IMR-90 (cell line): ENCODE results near the gene S100A2. TPM values are rescaled to one million over a fixed set of nuclear protein-coding genes. Genes with fewer than 3 reads are reported as not detected.

ENCODE experiments used
- ATAC-seq: fragments of 200-7000 bp; cut with Tn5 transposase; 2 replicates; pipeline ENCODE4 v1.9.1; 2020; ENCODE audit warnings: low read depth, mild to moderate bottlenecking, moderate library complexity
- BruUV-seq: library from RNA; stranded (reverse); fragments of 400-500 nt; replicated peaks from 2 replicates; lab custom pipeline; 2021; lab: Mats Ljungman, UMichigan
- CTCF ChIA-PET: fragments of 300-600 bp; formaldehyde crosslinking; extraction: SDS; loops from one replicate; lab custom pipeline; 2021; ENCODE audit warnings: antibody characterized with exemption; lab: Yijun Ruan, JAX
- POLR2A ChIA-PET: fragments of 300-600 bp; sonication (Branson Sonifier 250); formaldehyde crosslinking; loops from one replicate; lab custom pipeline; 2022; ENCODE audit warnings: antibody characterized with exemption; ENCODE audit not compliant: unreplicated experiment; lab: Charles Lee
- DNase-seq: peaks from one replicate; pipeline ENCODE4 v3.0.0; 2013
- H2AFZ ChIP-seq: replicated peaks from 2 replicates; pipeline ENCODE3; 2013; ENCODE audit warnings: low read length, mild to moderate bottlenecking; ENCODE audit not compliant: poor library complexity
- H2AK5ac ChIP-seq: 2 replicates; pipeline ENCODE4 v1.6.1; 2013; ENCODE audit warnings: low read depth, low read length, inconsistent platforms
- H2AK9ac ChIP-seq: replicated peaks from 2 replicates; pipeline ENCODE3; 2013; ENCODE audit warnings: mild to moderate bottlenecking, low read depth, low read length, moderate library complexity; ENCODE audit not compliant: poor library complexity
- H2BK120ac ChIP-seq: 2 replicates; pipeline ENCODE4 v1.6.1; 2013; ENCODE audit warnings: low read depth, low read length, inconsistent platforms
- H2BK15ac ChIP-seq: 3 replicates; pipeline ENCODE4 v1.6.1; 2013; ENCODE audit warnings: low read depth, low read length, inconsistent platforms
- H2BK20ac ChIP-seq: 2 replicates; pipeline ENCODE4 v1.6.1; 2013; ENCODE audit warnings: low read depth, mild to moderate bottlenecking, inconsistent platforms, low read length, moderate library complexity
- H2BK5ac ChIP-seq: 2 replicates; pipeline ENCODE4 v1.6.1; 2013; ENCODE audit warnings: mild to moderate bottlenecking, low read depth, low read length, inconsistent platforms; ENCODE audit not compliant: poor library complexity, severe bottlenecking
- H3K14ac ChIP-seq: replicated peaks from 2 replicates; pipeline ENCODE4 v1.6.1; 2013; ENCODE audit warnings: low read depth, low read length, inconsistent platforms
- H3K18ac ChIP-seq: 2 replicates; pipeline ENCODE4 v1.6.1; 2013; ENCODE audit warnings: low read depth, low read length, control low read depth
- H3K23ac ChIP-seq: 2 replicates; pipeline ENCODE4 v1.6.1; 2013; ENCODE audit warnings: low read depth, low read length, inconsistent platforms
- H3K27ac ChIP-seq: 2 replicates; pipeline ENCODE4 v1.5.1; 2013; ENCODE audit warnings: mild to moderate bottlenecking, control low read depth, low read length; ENCODE audit not compliant: insufficient read depth
- H3K27me3 ChIP-seq: 2 replicates; pipeline ENCODE4 v1.6.1; 2013; ENCODE audit warnings: low read length; ENCODE audit not compliant: control insufficient read depth, insufficient read depth
- H3K36me3 ChIP-seq: 2 replicates; pipeline ENCODE4 v1.6.1; 2013; ENCODE audit warnings: low read length, mixed read lengths; ENCODE audit not compliant: control insufficient read depth, insufficient read depth
- H3K4ac ChIP-seq: 2 replicates; pipeline ENCODE4 v1.6.1; 2013; ENCODE audit warnings: low read depth, low read length, inconsistent platforms
- H3K4me1 ChIP-seq: 2 replicates; pipeline ENCODE4 v1.6.1; 2013; ENCODE audit warnings: low read length, mixed read lengths; ENCODE audit not compliant: control insufficient read depth, insufficient read depth
- H3K4me2 ChIP-seq: 2 replicates; pipeline ENCODE4 v1.6.1; 2013; ENCODE audit warnings: low read depth, mild to moderate bottlenecking, control low read depth, low read length, moderate library complexity
- H3K4me3 ChIP-seq: 2 replicates; pipeline ENCODE4 v1.5.1; 2013; ENCODE audit warnings: low read depth, mild to moderate bottlenecking, control low read depth, low read length, moderate library complexity; ENCODE audit not compliant: insufficient read depth
- H3K56ac ChIP-seq: 2 replicates; pipeline ENCODE4 v1.6.1; 2013; ENCODE audit warnings: low read length, inconsistent platforms; ENCODE audit not compliant: insufficient read depth; ENCODE audit errors: extremely low read depth
- H3K79me1 ChIP-seq, 2 experiments: 2 replicates each; pipeline ENCODE4 v1.6.1; 2013; ENCODE audit warnings: low read length in 2 of 2, inconsistent platforms in 1 of 2, low read depth in 1 of 2
- H3K9ac ChIP-seq: 2 replicates; pipeline ENCODE4 v1.6.1; 2013; ENCODE audit warnings: low read depth, low read length, control low read depth
- H3K9me1 ChIP-seq: 2 replicates; pipeline ENCODE4 v1.6.1; 2013; ENCODE audit warnings: low read length, inconsistent platforms; ENCODE audit not compliant: insufficient read depth
- H3K9me3 ChIP-seq: 2 replicates; pipeline ENCODE4 v1.6.1; 2013; ENCODE audit warnings: low read length; ENCODE audit not compliant: control insufficient read depth, insufficient read depth
- H4K20me1 ChIP-seq: 2 replicates; pipeline ENCODE4 v1.6.1; 2013; ENCODE audit warnings: low read length, inconsistent platforms; ENCODE audit not compliant: insufficient read depth
- H4K5ac ChIP-seq: 2 replicates; pipeline ENCODE4 v1.6.1; 2013; ENCODE audit warnings: mild to moderate bottlenecking, low read depth, low read length, control low read depth
- H4K8ac ChIP-seq, 2 experiments: 2 replicates each; pipeline ENCODE4 v1.6.1; 2013; ENCODE audit warnings: low read depth in 2 of 2, low read length in 2 of 2, control low read depth in 1 of 2, inconsistent platforms in 1 of 2
- H4K91ac ChIP-seq: 2 replicates; pipeline ENCODE4 v1.6.1; 2013; ENCODE audit warnings: low read depth, low read length, inconsistent platforms; ENCODE audit not compliant: insufficient read depth
- CEBPB ChIP-seq: IDR thresholded peaks from 2 replicates; pipeline ENCODE4 v1.6.1; 2012; ENCODE audit warnings: low read depth, low read length, improper control_type of control experiment
- CHD1 ChIP-seq: IDR thresholded peaks from 2 replicates; pipeline ENCODE4 v1.6.1; 2012; ENCODE audit warnings: low read depth, low read length, improper control_type of control experiment
- CTCF ChIP-seq: conservative IDR thresholded peaks from 2 replicates; pipeline ENCODE4 v1.5.1; 2012; ENCODE audit warnings: mild to moderate bottlenecking, low read depth, low read length, improper control_type of control experiment
- FOS ChIP-seq: fragments of 150-350 bp; IDR thresholded peaks from 2 replicates; pipeline ENCODE4 v1.6.1; 2016; ENCODE audit warnings: low read depth, low read length
- MAFK ChIP-seq: IDR thresholded peaks from 2 replicates; pipeline ENCODE4 v1.6.1; 2012; ENCODE audit warnings: low read depth, low read length, improper control_type of control experiment
- MXI1 ChIP-seq: IDR thresholded peaks from 2 replicates; pipeline ENCODE4 v1.6.1; 2012; ENCODE audit warnings: low read depth, mild to moderate bottlenecking, low read length, moderate library complexity, borderline replicate concordance
- NFE2L2 ChIP-seq: fragments of 150-350 bp; IDR thresholded peaks from 2 replicates; pipeline ENCODE4 v1.6.1; 2016; ENCODE audit warnings: low read depth, mild to moderate bottlenecking, low read length
- RAD21 ChIP-seq: IDR thresholded peaks from 2 replicates; pipeline ENCODE4 v1.6.1; 2012; ENCODE audit warnings: low read length, improper control_type of control experiment
- RFX5 ChIP-seq: IDR thresholded peaks from 2 replicates; pipeline ENCODE4 v1.8.0; 2012; ENCODE audit warnings: low read depth, mild to moderate bottlenecking, low read length, moderate library complexity
- SMC3 ChIP-seq: fragments of 150-350 bp; IDR thresholded peaks from 2 replicates; pipeline ENCODE4 v1.6.1; 2016; ENCODE audit warnings: low read depth, mild to moderate bottlenecking, antibody characterized with exemption, low read length, moderate library complexity
- USF2 ChIP-seq: fragments of 150-350 bp; IDR thresholded peaks from 2 replicates; pipeline ENCODE4 v1.6.1; 2017; ENCODE audit warnings: mild to moderate bottlenecking, antibody characterized with exemption, low read length, low read depth
- WGBS, 2 experiments: methylation state at CpG; one replicate each; pipeline versions ENCODE4 v1.1.5 to v1.1.7; 2013; ENCODE audit warnings: missing lambda C conversion rate in 2 of 2; ENCODE audit not compliant: insufficient read length in 1 of 2; ENCODE audit errors: extremely low coverage in 2 of 2; 5-methylcytosine and 5-hydroxymethylcytosine counted together
- dilution Hi-C: fragments of 300-500 bp; cut with HindIII; formaldehyde crosslinking; loops from one replicate; pipeline ENCODE4 v1.14.3; 2018; ENCODE audit warnings: low sequenced_read_pairs; ENCODE audit not compliant: unreplicated experiment
- in situ Hi-C: fragments of 300-500 bp; cut with MboI; formaldehyde crosslinking; loops from 3 replicates; pipeline ENCODE4 v1.14.3; 2019; ENCODE audit warnings: low sequenced_read_pairs, inconsistent platforms, mixed read lengths
- intact Hi-C: fragments of 100-400 bp; cut with micrococcal nuclease; formaldehyde crosslinking; loops from 2 replicates; pipeline ENCODE4 v1.10.0; 2022
- polyA plus RNA-seq, 3 experiments: library from polyadenylated mRNA; depleted of rRNA; stranded (reverse); fragments of >200 nt; gene quantifications; 2 replicates each; pipeline ENCODE4 v1.2.3, GENCODE V29; 2012; ENCODE audit warnings: low replicate concordance in 1 of 3
- total RNA-seq: library from RNA; depleted of rRNA; stranded (reverse); fragments of >200 nt; gene quantifications from 2 replicates; pipeline ENCODE4 v1.2.3, GENCODE V29; 2012
- TF ChIP-seq, protein P1 (sequence below): fragments of 150-350 bp; IDR thresholded peaks from 2 replicates; pipeline ENCODE4 v1.6.1; 2016; ENCODE audit warnings: low read depth, mild to moderate bottlenecking, low read length, moderate library complexity, borderline replicate concordance

The S100A2 gene
- total and polyA plus RNA-seq, 2 of the 4 experiments (the other 2 are of a cell fraction), result 3.6 to 7.9 TPM

DNA sequence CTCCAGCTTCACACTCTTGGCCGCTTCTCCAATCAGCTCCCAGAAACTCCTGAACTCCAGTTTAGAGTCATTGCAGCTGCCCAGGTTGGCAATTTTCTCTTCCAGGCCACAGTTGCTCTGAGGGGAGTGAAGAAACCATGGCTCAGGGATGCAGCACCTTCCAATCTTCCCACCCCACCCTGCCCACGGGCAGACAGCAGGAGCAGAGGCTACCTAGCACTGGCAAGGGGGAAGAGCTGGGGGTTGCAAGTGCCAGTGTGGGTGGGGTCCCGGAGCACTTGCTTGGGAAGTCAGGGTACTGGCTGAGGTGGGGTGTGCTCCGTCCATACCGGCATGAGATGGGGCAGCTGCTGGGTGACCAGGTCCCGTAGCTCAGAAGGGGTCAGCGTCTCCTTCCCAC, 49.3 kb upstream of the S100A2 start:
- no peak overlapping the region for H3K4me2 ChIP-seq

More for the DNA sequence above, 49.3 kb upstream of the S100A2 start:
- ChIA-PET CTCF (interaction anchor here (1.0 to 3.3 kb wide), 4 partner anchors 12 to 46 kb away, joined by 3 to 18 read pairs (median 6); partner anchors contain the start of genes S100A1 and S100A13), POLR2A (interaction anchor here (1.2 kb wide), 1 partner anchor 12 kb away, joined by 6 read pairs; the partner anchor contains the start of gene S100A13)
- no peak for DNase-seq
- H4K8ac ChIP-seq, result no peak overlapping the region
- no peak overlapping the region for H3K23ac ChIP-seq
- no peak overlapping the region for H3K4ac ChIP-seq
- no peak overlapping the region; the same call in 1 of the 2 replicates for H2AK5ac ChIP-seq
- no TSS peak for BruUV-seq
- H3K4me3 ChIP-seq, result no peak overlapping the region
- intact Hi-C loops (no loop called here), in situ Hi-C loops (no loop called here), dilution Hi-C loops (no loop called here)
- no peak overlapping the region for H3K18ac ChIP-seq
- H4K5ac ChIP-seq, result no peak overlapping the region
- H2BK20ac ChIP-seq, result no peak overlapping the region
- H2AFZ ChIP-seq, result peak overlapping the region; percentile 12
- no peaks in the 10 kb centered on the region for H3K27me3 ChIP-seq
- no peaks in the 10 kb centered on the region for H3K9me3 ChIP-seq
- H2BK15ac ChIP-seq, result no peak overlapping the region
- TF ChIP-seq NFE2L2 (no peak), SMC3 (no peak), RFX5 (no peak), CEBPB (no peak), USF2 (no peak), FOS (no peak), RAD21 (no peak), MAFK (no peak), CTCF (no peak), MXI1 (no peak), CHD1 (no peak)
- TF ChIP-seq, protein P1, sequence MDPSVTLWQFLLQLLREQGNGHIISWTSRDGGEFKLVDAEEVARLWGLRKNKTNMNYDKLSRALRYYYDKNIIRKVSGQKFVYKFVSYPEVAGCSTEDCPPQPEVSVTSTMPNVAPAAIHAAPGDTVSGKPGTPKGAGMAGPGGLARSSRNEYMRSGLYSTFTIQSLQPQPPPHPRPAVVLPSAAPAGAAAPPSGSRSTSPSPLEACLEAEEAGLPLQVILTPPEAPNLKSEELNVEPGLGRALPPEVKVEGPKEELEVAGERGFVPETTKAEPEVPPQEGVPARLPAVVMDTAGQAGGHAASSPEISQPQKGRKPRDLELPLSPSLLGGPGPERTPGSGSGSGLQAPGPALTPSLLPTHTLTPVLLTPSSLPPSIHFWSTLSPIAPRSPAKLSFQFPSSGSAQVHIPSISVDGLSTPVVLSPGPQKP, result no peak
- ATAC-seq, result no peak
- H3K4me1 ChIP-seq, result peaks cover 24% of the 10 kb centered on the region
- no peak overlapping the region for H3K56ac ChIP-seq
- H4K20me1 ChIP-seq, result peaks cover 9% of the 10 kb centered on the region; the same call in 1 of the 2 replicates
- no peak overlapping the region for H2BK120ac ChIP-seq
- no peak overlapping the region for H2BK5ac ChIP-seq
- H3K36me3 ChIP-seq, result peaks cover 12% of the 10 kb centered on the region
- H3K14ac ChIP-seq, result no peak overlapping the region
- H3K79me1 ChIP-seq, result peaks cover 6 to 28% of the 10 kb centered on the region in 2 experiments; a peak in 3 of 4 replicates
- WGBS, 2 experiments, result no CpG with 5 or more reads among the region's 7 CpGs
- no peak overlapping the region for H3K9ac ChIP-seq
- no peak overlapping the region for H4K91ac ChIP-seq
- H2AK9ac ChIP-seq, result no peak overlapping the region
- H3K27ac ChIP-seq, result no peak overlapping the region
- peaks cover 6% of the 10 kb centered on the region; the same call in 1 of the 2 replicates for H3K9me1 ChIP-seq
